Testis (tissue), 2 donors: ENCODE results near the gene TMEM19.

Experiments used
- POLR2A ChIP-seq: fragments of 450-650 bp; IDR thresholded peaks from one replicate; pipeline ENCODE4 v1.6.1; 2017; ENCODE audit warnings: antibody characterized with exemption, mild to moderate bottlenecking, moderate library complexity
- TF ChIP-seq, protein P1 (sequence below), 3 experiments: fragments of 450-650 bp in 2 of 3; fragments of 200-600 bp in 1 of 3; sonication (generic) in 1 of 3; IDR thresholded peaks; one replicate each; pipeline ENCODE4 v1.5.1; 2016 to 2019; ENCODE audit warnings: antibody characterized with exemption in 3 of 3, mild to moderate bottlenecking in 2 of 3, moderate library complexity in 1 of 3

GRCh38 chr12:71693126-71693525 is 7.2 kb downstream of the TMEM19 start:
- TF ChIP-seq, protein P1, sequence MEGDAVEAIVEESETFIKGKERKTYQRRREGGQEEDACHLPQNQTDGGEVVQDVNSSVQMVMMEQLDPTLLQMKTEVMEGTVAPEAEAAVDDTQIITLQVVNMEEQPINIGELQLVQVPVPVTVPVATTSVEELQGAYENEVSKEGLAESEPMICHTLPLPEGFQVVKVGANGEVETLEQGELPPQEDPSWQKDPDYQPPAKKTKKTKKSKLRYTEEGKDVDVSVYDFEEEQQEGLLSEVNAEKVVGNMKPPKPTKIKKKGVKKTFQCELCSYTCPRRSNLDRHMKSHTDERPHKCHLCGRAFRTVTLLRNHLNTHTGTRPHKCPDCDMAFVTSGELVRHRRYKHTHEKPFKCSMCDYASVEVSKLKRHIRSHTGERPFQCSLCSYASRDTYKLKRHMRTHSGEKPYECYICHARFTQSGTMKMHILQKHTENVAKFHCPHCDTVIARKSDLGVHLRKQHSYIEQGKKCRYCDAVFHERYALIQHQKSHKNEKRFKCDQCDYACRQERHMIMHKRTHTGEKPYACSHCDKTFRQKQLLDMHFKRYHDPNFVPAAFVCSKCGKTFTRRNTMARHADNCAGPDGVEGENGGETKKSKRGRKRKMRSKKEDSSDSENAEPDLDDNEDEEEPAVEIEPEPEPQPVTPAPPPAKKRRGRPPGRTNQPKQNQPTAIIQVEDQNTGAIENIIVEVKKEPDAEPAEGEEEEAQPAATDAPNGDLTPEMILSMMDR (IDR thresholded peaks at IDR 0.05) = no peak
- TF ChIP-seq POLR2A = no peak
